ENCODE results near the gene CTBP2. TPM values are rescaled to one million over a fixed set of nuclear protein-coding genes. Genes with fewer than 3 reads are reported as not detected.
"Not testable (repeated sequence)": the region's sequence is repeated elsewhere in the genome, so short reads cannot be mapped to it uniquely, and the experiment has no call there.

Gene CTBP2
- total RNA-seq, 1 donor from 2014 or later: 57.3 TPM

GRCh38 chr10:124989526-124989925 is 170.8 kb downstream of the CTBP2 start:
- no peak for DNase-seq (ENCODE audit: low read depth)
- no peak for TF ChIP-seq CTCF (conservative IDR thresholded peaks at IDR 0.05; ENCODE audit: low read depth, low read length)
- no peak overlapping the region for H3K4me3 ChIP-seq (ENCODE audit: low read depth, low read length)

DNA sequence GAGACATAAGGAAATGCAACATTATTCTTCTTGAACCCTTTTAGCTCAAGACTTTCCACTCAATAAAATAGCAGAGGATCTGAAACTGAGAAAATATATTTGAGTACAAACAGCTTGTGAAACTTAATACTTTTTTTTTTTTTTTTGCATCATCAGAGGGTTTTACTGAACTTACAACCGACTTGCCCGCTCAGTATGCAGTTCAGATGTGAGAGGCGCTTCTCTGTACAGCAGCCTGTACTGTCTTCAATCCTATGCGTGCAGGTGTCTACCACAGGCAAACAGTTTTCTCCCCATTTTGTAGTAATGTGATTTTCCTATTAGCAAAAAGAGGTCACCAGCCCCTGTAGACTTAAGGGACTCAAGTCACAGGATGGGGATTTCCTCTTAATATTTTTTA is 171.6 kb downstream of the CTBP2 start:
- not testable (repeated sequence) for H3K4me3 ChIP-seq (ENCODE audit: low read depth, low read length); DNase-seq (ENCODE audit: low read depth)

- DNase-seq (ENCODE audit: low read depth): no peak
- TF ChIP-seq CTCF (conservative IDR thresholded peaks at IDR 0.05; ENCODE audit: low read depth, low read length): no peak
- H3K4me3 ChIP-seq (ENCODE audit: low read depth, low read length): no peak overlapping the region
Measured at GRCh38 chr10:124987788-124988187, 172.6 kb downstream of the CTBP2 start.

DNA sequence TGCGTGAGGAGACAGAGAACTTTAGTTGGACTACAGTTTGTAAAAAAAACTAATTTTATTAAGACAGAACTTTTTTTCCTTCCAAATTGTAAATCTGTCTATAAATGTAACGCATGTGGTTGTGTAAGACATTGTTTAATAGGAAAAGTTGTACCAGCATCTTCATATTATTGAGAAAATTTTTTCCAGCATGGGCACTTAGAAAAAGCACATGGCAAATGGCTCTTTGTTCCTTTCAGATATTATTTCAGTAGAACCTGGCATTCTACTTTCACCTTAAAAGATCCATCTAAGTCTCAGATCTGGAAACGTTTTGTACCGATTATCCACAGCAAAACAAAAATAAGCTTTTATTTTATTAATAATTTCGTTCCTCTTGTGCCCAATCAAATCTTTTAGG is 175.2 kb downstream of the CTBP2 start:
- no peak for DNase-seq (ENCODE audit: low read depth)
- no peak for TF ChIP-seq CTCF (conservative IDR thresholded peaks at IDR 0.05; ENCODE audit: low read depth, low read length)
- H3K4me3 ChIP-seq (ENCODE audit: low read depth, low read length): no peak overlapping the region

GRCh38 chr10:124984376-124984775 is 176.0 kb downstream of the CTBP2 start:
- DNase-seq (ENCODE audit: low read depth): no peak
- no peak for TF ChIP-seq CTCF (conservative IDR thresholded peaks at IDR 0.05; ENCODE audit: low read depth, low read length)
- H3K4me3 ChIP-seq (ENCODE audit: low read depth, low read length): no peak overlapping the region

DNA sequence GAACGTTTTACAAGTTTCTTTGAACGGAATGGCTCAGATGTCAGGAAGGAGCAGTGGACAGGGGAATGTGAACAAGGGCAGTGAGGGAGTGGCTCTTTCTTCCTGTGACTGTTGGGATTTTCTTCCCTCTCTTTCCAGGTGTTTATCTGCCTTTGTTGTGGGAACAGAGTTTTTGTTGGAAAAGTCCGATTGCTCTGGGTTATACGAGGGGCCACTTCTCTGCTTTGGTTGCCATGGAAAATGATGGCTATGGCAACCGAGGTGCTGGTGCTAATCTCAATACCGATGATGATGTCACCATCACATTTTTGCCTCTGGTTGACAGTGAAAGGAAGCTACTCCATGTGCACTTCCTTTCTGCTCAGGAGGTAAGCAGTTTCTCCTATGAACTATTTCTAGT is 177.0 kb downstream of the CTBP2 start:
- no peak for TF ChIP-seq CTCF (conservative IDR thresholded peaks at IDR 0.05; ENCODE audit: low read depth, low read length)
- H3K4me3 ChIP-seq (ENCODE audit: low read depth, low read length): no peak overlapping the region
- DNase-seq (ENCODE audit: low read depth): no peak

DNA sequence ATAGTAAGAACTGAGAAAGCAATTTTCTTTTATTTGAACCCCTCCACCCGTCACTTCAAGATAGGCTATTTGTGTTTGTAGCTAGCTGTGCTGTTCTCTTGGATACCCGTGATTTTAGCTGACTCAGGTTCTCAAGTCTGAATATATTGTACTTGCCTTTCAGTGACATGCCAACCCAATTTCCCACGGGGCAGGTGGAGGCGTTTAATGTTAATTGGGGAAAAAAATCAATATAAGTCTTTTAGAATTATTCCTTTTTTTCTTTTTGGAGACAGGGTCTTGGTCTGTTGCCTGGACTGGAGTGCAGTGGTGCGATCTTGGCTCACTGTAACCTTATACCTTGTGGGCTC is 182.0 kb downstream of the CTBP2 start:
- no peak for TF ChIP-seq CTCF (conservative IDR thresholded peaks at IDR 0.05; ENCODE audit: low read depth, low read length)
- H3K4me3 ChIP-seq (ENCODE audit: low read depth, low read length): no peak overlapping the region

More for the DNA sequence above, 182.0 kb downstream of the CTBP2 start:
- no peak for DNase-seq (ENCODE audit: low read depth)
